Measurements from ENCODE around the gene CES2.

The CES2 gene

DNA sequence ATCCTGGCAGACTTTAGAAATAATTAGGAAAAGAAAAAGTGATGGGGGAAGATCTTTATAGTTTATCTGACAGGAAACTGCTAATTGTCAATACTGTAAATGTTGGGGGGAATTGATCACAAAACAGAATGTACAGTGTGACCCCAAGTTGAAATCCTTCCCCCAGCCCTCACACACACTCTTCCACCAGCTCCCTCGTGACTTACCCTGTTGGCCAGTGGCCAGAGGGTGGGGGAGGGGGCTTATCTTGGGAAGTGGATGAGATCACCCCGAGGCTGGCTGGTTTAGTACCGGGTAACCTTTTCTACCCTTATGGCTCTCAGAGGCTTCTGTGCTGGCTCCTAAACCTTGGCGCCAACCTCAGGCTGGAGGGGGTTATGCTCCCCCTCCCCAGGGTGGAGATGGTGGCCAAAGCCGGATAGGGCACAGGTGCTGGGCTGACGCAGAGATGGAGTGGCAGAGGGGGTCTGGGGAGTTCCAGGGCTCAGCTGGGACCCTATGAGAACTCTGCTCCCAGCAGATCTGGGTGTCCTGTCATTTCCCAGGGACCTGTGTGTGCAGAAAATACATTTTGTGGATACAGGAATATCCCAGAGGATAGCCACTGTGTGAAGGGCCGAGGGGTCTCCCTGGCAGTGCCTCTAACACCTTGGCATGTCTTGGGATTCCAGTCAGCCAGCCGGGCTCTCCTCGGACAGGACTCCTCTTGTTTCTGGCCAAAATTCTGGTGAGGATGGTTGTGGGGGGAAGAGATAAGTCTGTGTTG is 35.2 kb upstream of the CES2 start:
- TF ChIP-seq, protein P1, sequence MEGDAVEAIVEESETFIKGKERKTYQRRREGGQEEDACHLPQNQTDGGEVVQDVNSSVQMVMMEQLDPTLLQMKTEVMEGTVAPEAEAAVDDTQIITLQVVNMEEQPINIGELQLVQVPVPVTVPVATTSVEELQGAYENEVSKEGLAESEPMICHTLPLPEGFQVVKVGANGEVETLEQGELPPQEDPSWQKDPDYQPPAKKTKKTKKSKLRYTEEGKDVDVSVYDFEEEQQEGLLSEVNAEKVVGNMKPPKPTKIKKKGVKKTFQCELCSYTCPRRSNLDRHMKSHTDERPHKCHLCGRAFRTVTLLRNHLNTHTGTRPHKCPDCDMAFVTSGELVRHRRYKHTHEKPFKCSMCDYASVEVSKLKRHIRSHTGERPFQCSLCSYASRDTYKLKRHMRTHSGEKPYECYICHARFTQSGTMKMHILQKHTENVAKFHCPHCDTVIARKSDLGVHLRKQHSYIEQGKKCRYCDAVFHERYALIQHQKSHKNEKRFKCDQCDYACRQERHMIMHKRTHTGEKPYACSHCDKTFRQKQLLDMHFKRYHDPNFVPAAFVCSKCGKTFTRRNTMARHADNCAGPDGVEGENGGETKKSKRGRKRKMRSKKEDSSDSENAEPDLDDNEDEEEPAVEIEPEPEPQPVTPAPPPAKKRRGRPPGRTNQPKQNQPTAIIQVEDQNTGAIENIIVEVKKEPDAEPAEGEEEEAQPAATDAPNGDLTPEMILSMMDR (IDR thresholded peaks at IDR 0.05; ENCODE audit: borderline replicate concordance, extremely low read depth, low read length, poor library complexity, severe bottlenecking), result no peak
- no peak for TF ChIP-seq EZH2 (IDR thresholded peaks at IDR 0.05; ENCODE audit: borderline replicate concordance, low read depth, low read length, severe bottlenecking)
- no peaks in the 10 kb centered on the region for H3K36me3 ChIP-seq (ENCODE audit: insufficient read depth, low read length)
- H3K9me3 ChIP-seq (ENCODE audit: insufficient read depth, low read length, severe bottlenecking), result no peaks in the 10 kb centered on the region
- H3K9ac ChIP-seq (ENCODE audit: low read depth, low read length), result no peak overlapping the region
- no peak overlapping the region for H3K27ac ChIP-seq (ENCODE audit: low read length)
- DNase-seq (no peak), ATAC-seq (ENCODE audit: insufficient read depth, low read depth) (no peak)
- no peak overlapping the region for H3K4me3 ChIP-seq (ENCODE audit: low read depth in 1 of 2, low read length in 2 of 2)
- H2AFZ ChIP-seq (ENCODE audit: low read depth, low read length), result no peak overlapping the region
- H3K4me2 ChIP-seq (ENCODE audit: insufficient read depth, low read length), result no peak overlapping the region
- peaks cover 1% of the 10 kb centered on the region; the same call in 1 of the 2 replicates for H4K20me1 ChIP-seq (ENCODE audit: insufficient read depth, low read length)
- H3K79me2 ChIP-seq (ENCODE audit: insufficient read depth, low read length), result no peaks in the 10 kb centered on the region
- no peaks in the 10 kb centered on the region for H3K27me3 ChIP-seq (ENCODE audit: insufficient read depth, low read length, poor library complexity)
- no peaks in the 10 kb centered on the region for H3K4me1 ChIP-seq (ENCODE audit: insufficient read depth, low read length)

DNA sequence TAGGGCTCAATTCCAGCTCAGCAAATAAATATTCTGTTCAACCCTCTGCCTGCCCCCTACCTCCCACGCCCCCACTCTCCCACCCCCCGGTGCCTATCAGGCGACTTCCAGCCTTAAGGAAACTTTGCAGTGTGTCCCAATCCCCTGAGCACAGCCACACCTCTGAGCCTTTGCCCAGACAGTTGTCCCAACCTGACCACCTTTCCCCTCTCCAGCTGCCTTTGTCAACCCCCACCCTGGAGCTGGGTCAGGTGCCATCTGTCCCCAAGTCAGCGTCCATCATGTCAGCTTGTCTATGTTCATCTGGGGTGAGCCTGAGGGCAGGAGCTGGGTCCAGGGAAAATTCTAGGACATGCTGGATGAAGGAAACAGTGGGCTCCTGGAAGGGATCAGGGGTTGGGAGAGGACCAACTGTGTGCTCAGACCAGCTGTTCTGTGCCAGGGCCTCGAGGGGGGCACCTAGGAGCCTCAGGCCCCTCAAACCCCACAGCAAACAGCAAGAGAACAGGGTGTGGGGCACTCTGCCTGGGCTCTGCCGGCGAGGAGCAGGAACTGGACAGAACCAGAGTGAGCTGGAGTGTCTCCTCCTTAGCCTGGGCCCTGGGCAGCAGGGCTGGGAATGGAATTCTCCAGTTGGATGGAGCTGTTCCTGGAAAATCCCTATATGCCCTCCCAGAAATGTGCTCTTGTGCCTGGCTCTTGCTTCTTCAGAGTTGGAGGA is 34.4 kb upstream of the CES2 start:
- no peak overlapping the region for H2AFZ ChIP-seq (ENCODE audit: low read depth, low read length)
- H3K27ac ChIP-seq (ENCODE audit: low read length), result no peak overlapping the region
- H3K4me3 ChIP-seq (ENCODE audit: low read depth in 1 of 2, low read length in 2 of 2), result no peak overlapping the region
- H3K27me3 ChIP-seq (ENCODE audit: insufficient read depth, low read length, poor library complexity), result no peaks in the 10 kb centered on the region
- no peak overlapping the region for H3K9ac ChIP-seq (ENCODE audit: low read depth, low read length)
- TF ChIP-seq EZH2 (IDR thresholded peaks at IDR 0.05; ENCODE audit: borderline replicate concordance, low read depth, low read length, severe bottlenecking), result no peak
- TF ChIP-seq, protein P1 (IDR thresholded peaks at IDR 0.05; ENCODE audit: borderline replicate concordance, extremely low read depth, low read length, poor library complexity, severe bottlenecking), result no peak
- no peaks in the 10 kb centered on the region for H3K9me3 ChIP-seq (ENCODE audit: insufficient read depth, low read length, severe bottlenecking)
- H3K79me2 ChIP-seq (ENCODE audit: insufficient read depth, low read length), result no peaks in the 10 kb centered on the region
- H3K36me3 ChIP-seq (ENCODE audit: insufficient read depth, low read length), result no peaks in the 10 kb centered on the region
- H3K4me2 ChIP-seq (ENCODE audit: insufficient read depth, low read length), result no peak overlapping the region
- DNase-seq (no peak), ATAC-seq (ENCODE audit: insufficient read depth, low read depth) (no peak)
- H3K4me1 ChIP-seq (ENCODE audit: insufficient read depth, low read length), result no peaks in the 10 kb centered on the region
- no peaks in the 10 kb centered on the region for H4K20me1 ChIP-seq (ENCODE audit: insufficient read depth, low read length)

DNA sequence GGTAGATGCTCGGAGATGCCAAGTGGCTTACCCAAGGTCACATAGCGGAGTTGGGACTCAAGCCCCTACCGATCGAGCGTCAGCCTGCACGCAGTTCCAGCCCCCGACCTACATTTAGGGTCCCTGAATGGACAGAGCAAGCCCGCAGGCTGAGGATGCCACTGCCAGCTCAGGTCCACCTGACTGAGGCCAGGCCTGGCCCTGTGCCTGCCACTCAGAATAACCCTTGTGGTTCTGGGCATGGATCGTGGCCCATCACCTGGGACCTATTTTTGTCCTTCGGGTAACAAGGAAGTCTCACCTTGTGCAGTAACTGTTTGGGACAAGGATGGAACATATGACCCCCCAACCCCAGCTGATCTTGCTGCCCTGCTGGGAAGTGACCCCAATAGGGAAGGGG is 33.7 kb upstream of the CES2 start:
- H3K9ac ChIP-seq (ENCODE audit: low read depth, low read length), result no peak overlapping the region
- no peaks in the 10 kb centered on the region for H3K4me1 ChIP-seq (ENCODE audit: insufficient read depth, low read length)
- no peak overlapping the region for H3K4me3 ChIP-seq (ENCODE audit: low read depth in 1 of 2, low read length in 2 of 2)
- no peak overlapping the region for H2AFZ ChIP-seq (ENCODE audit: low read depth, low read length)
- H3K36me3 ChIP-seq (ENCODE audit: insufficient read depth, low read length), result no peaks in the 10 kb centered on the region
- H3K27ac ChIP-seq (ENCODE audit: low read length), result no peak overlapping the region
- H4K20me1 ChIP-seq (ENCODE audit: insufficient read depth, low read length), result no peaks in the 10 kb centered on the region
- H3K4me2 ChIP-seq (ENCODE audit: insufficient read depth, low read length), result no peak overlapping the region
- no peaks in the 10 kb centered on the region for H3K27me3 ChIP-seq (ENCODE audit: insufficient read depth, low read length, poor library complexity)
- no peak for TF ChIP-seq EZH2 (IDR thresholded peaks at IDR 0.05; ENCODE audit: borderline replicate concordance, low read depth, low read length, severe bottlenecking)
- TF ChIP-seq, protein P1 (IDR thresholded peaks at IDR 0.05; ENCODE audit: borderline replicate concordance, extremely low read depth, low read length, poor library complexity, severe bottlenecking), result no peak
- H3K79me2 ChIP-seq (ENCODE audit: insufficient read depth, low read length), result no peaks in the 10 kb centered on the region
- DNase-seq, result no peak
- H3K9me3 ChIP-seq (ENCODE audit: insufficient read depth, low read length, severe bottlenecking), result no peaks in the 10 kb centered on the region
- ATAC-seq (ENCODE audit: insufficient read depth, low read depth), result no peak
